K562 (cell line): Measurements from ENCODE around the gene DPP8. TPM values are rescaled to one million over a fixed set of nuclear protein-coding genes. Genes with fewer than 3 reads are reported as not detected.

ENCODE experiments used
- ATAC-seq: fragments of 200-7000 bp; cut with Tn5 transposase; 3 replicates; pipeline ENCODE4 v1.9.1; 2020; ENCODE audit warnings: moderate library complexity
- BruUV-seq: library from RNA; stranded (reverse); fragments of 400-500 nt; replicated peaks from 2 replicates; lab custom pipeline; 2021; lab: Mats Ljungman, UMichigan
- CTCF ChIA-PET: fragments of 300-600 bp; formaldehyde crosslinking; extraction: SDS; loops from one replicate; lab custom pipeline; 2021; ENCODE audit warnings: low intra/inter-chr PET ratio; lab: Yijun Ruan, JAX
- POLR2A ChIA-PET: fragments of 300-600, 350-650 bp; sonication (Branson Sonifier 250); formaldehyde crosslinking; extraction: SDS; loops from one replicate; lab custom pipeline; 2021; ENCODE audit warnings: antibody characterized with exemption, inconsistent platforms; lab: Yijun Ruan, JAX
- DNase-seq, 4 experiments: peaks; one replicate each; pipeline versions ENCODE4 v3.0.0 to v3.0.0-alpha.2; 2011 to 2018; ENCODE audit warnings: low spot score in 3 of 4, mixed read lengths in 3 of 4; ENCODE audit errors: extremely low read depth in 1 of 4
- FAIRE-seq: peaks from 2 replicates; lab custom pipeline; 2011; peaks lifted over from hg19 to GRCh38; lab: Jason Lieb, UNC
- H2AFZ ChIP-seq: 2 replicates; pipeline ENCODE4 v1.6.0; 2011; ENCODE audit warnings: low read depth, low read length, control low read depth, inconsistent platforms
- H3K27ac ChIP-seq: fragments of 200-600 bp; 3 replicates; pipeline ENCODE4 v1.8.0; 2011; ENCODE audit warnings: low read depth, mild to moderate bottlenecking, control low read depth, inconsistent platforms, low read length, moderate library complexity, mixed read lengths; ENCODE audit errors: extremely low read depth
- H3K27me3 ChIP-seq, 2 experiments: fragments of 300-600 bp in 1 of 2; 2 replicates in 1 of 2; 3 replicates in 1 of 2; pipeline versions ENCODE4 v1.6.0 to v1.8.0; 2011; ENCODE audit warnings: inconsistent platforms in 2 of 2, low read length in 2 of 2, mild to moderate bottlenecking in 1 of 2, mixed read lengths in 1 of 2, moderate library complexity in 1 of 2; ENCODE audit not compliant: control insufficient read depth in 2 of 2, insufficient read depth in 2 of 2
- H3K36me3 ChIP-seq: fragments of 300-600 bp; 3 replicates; pipeline ENCODE4 v1.8.0; 2011; ENCODE audit warnings: mild to moderate bottlenecking, low read length, inconsistent platforms; ENCODE audit not compliant: control insufficient read depth, insufficient read depth
- H3K4me1 ChIP-seq, 2 experiments: fragments of 200-600 bp in 1 of 2; replicated peaks in 1 of 2; 2 replicates in 1 of 2; 3 replicates in 1 of 2; pipeline versions ENCODE4 v1.5.1 to v1.8.0; 2011; ENCODE audit warnings: inconsistent platforms in 2 of 2, low read length in 2 of 2, mild to moderate bottlenecking in 1 of 2, mixed read lengths in 1 of 2, moderate library complexity in 1 of 2; ENCODE audit not compliant: control insufficient read depth in 2 of 2, insufficient read depth in 2 of 2
- H3K4me2 ChIP-seq: 2 replicates; pipeline ENCODE4 v1.6.1; 2011; ENCODE audit warnings: low read length, control low read depth, inconsistent platforms, mixed read lengths; ENCODE audit not compliant: insufficient read depth
- H3K4me3 ChIP-seq: fragments of 200-600 bp; sonication (generic), shearing (Covaris generic); 2 replicates; pipeline ENCODE4 v1.5.1; 2016; ENCODE audit warnings: control low read depth, inconsistent platforms
- H3K79me2 ChIP-seq: fragments of 200-600 bp; 3 replicates; pipeline ENCODE4 v1.8.0; 2011; ENCODE audit warnings: low read length, inconsistent platforms; ENCODE audit not compliant: control insufficient read depth, insufficient read depth
- H3K9ac ChIP-seq, 2 experiments: 2 replicates each; pipeline versions ENCODE4 v1.6.0 to v1.6.1; 2011; ENCODE audit warnings: low read depth in 2 of 2, low read length in 2 of 2, control low read depth in 1 of 2, inconsistent platforms in 1 of 2, mild to moderate bottlenecking in 1 of 2, mixed read lengths in 1 of 2; ENCODE audit not compliant: insufficient read depth in 1 of 2
- H3K9me1 ChIP-seq: one replicate; pipeline ENCODE4 v1.6.0; 2011; ENCODE audit warnings: inconsistent platforms, mild to moderate bottlenecking, low read length, moderate library complexity; ENCODE audit not compliant: control insufficient read depth, insufficient read depth
- H3K9me3 ChIP-seq: replicated peaks from 2 replicates; pipeline ENCODE4 v1.5.1; 2011; ENCODE audit warnings: low read depth, low read length, inconsistent platforms; ENCODE audit not compliant: control insufficient read depth, insufficient read depth
- H4K20me1 ChIP-seq: replicated peaks from 2 replicates; pipeline ENCODE4 v1.6.1; 2011; ENCODE audit warnings: low read length, inconsistent platforms, mixed read lengths; ENCODE audit not compliant: control insufficient read depth, insufficient read depth
- HEY1 ChIP-seq: fragments of 250-450 bp; sonication (Bioruptor Pico); IDR thresholded peaks from 2 replicates; pipeline ENCODE4 v1.5.0; 2020; ENCODE audit warnings: mild to moderate bottlenecking, moderate library complexity, borderline replicate concordance
- OTX1 ChIP-seq: fragments of 450-650 bp; formaldehyde crosslinking; IDR thresholded peaks from 2 replicates; pipeline ENCODE4 v1.4.0; 2022; ENCODE audit warnings: mild to moderate bottlenecking
- POLR2G ChIP-seq: fragments of 200-400 bp; formaldehyde crosslinking; IDR thresholded peaks from 2 replicates; pipeline ENCODE4 v1.6.1; 2017; ENCODE audit warnings: low read depth, mild to moderate bottlenecking, antibody characterized with exemption, low read length, moderate library complexity
- RAD51 ChIP-seq: fragments of 450-650 bp; IDR thresholded peaks from 2 replicates; pipeline ENCODE4 v1.7.1; 2016; ENCODE audit warnings: low read depth, mild to moderate bottlenecking, borderline replicate concordance
- ZC3H11A ChIP-seq: IDR thresholded peaks from 2 replicates; pipeline ENCODE4 v1.6.1; 2012; ENCODE audit warnings: low read depth, low read length, improper control_type of control experiment
- ZNF124 ChIP-seq: sonication (generic); formaldehyde crosslinking; IDR thresholded peaks from 2 replicates; pipeline ENCODE4 v1.8.1; 2022; ENCODE audit warnings: missing genetic modification reagents
- ZNF212 ChIP-seq: fragments of 450-650 bp; formaldehyde crosslinking; IDR thresholded peaks from 2 replicates; pipeline ENCODE4 v1.4.0; 2020; ENCODE audit warnings: mild to moderate bottlenecking
- ZNF263 ChIP-seq: sonication (generic); formaldehyde crosslinking; IDR thresholded peaks from 2 replicates; pipeline ENCODE4 v1.8.0; 2022; ENCODE audit warnings: mild to moderate bottlenecking, missing genetic modification reagents, borderline replicate concordance
- ZNF57 ChIP-seq: fragments of 450-650 bp; formaldehyde crosslinking; IDR thresholded peaks from 2 replicates; pipeline ENCODE4 v1.4.0; 2020; ENCODE audit warnings: mild to moderate bottlenecking, moderate library complexity
- ZNF79 ChIP-seq: fragments of 250-450 bp; sonication (Bioruptor Pico); IDR thresholded peaks from 2 replicates; pipeline ENCODE4 v1.4.0; 2020; ENCODE audit warnings: low read depth, mild to moderate bottlenecking, moderate library complexity
- WGBS: fragments of 100-300 bp; shearing (Covaris generic); methylation state at CpG from one replicate; pipeline ENCODE4 v1.1.6; 2016; ENCODE audit warnings: low coverage, mixed read lengths; ENCODE audit not compliant: insufficient coverage; ENCODE audit errors: missing lambda C conversion rate; 5-methylcytosine and 5-hydroxymethylcytosine counted together
- in situ Hi-C: fragments of 300-500 bp; cut with MboI; formaldehyde crosslinking; loops from 4 replicates; pipeline ENCODE4 v1.15.0; 2018; ENCODE audit warnings: inconsistent platforms, mixed read lengths
- intact Hi-C: fragments of 100-400 bp; cut with micrococcal nuclease; formaldehyde crosslinking; loops from 2 replicates; pipeline ENCODE4 v1.14.2; 2022
- polyA plus RNA-seq, 8 experiments: library from polyadenylated mRNA; depleted of rRNA in 4 of 8; stranded (reverse) in 5 of 8; unstranded in 3 of 8; fragments of >200 nt; fragmentation: Nextera tagmentation in 2 of 8; fragmentation: Illumina TruSeq in 1 of 8; extraction: Ambion mirVana in 2 of 8; extraction: Trizol in 1 of 8; gene quantifications; 2 replicates each; pipeline versions ENCODE4 v1.2.1 to v1.2.3, GENCODE V29; 2011 to 2014; ENCODE audit warnings: inconsistent platforms in 1 of 8, missing spikeins in 1 of 8
- total RNA-seq, 7 experiments: library from RNA; depleted of rRNA in 6 of 7; stranded (reverse); fragments of >200 nt in 6 of 7; fragmentation: Illumina TruSeq in 2 of 7; extraction: Trizol in 2 of 7; gene quantifications; 2 replicates each; pipeline versions ENCODE4 v1.2.1 to v1.2.3, GENCODE V29; 2011 to 2021; ENCODE audit warnings: low replicate concordance in 1 of 7
- TF ChIP-seq, protein P1 (sequence below): fragments of 450-650 bp; IDR thresholded peaks from 2 replicates; pipeline ENCODE4 v1.6.1; 2016
- TF ChIP-seq, protein P2 (sequence below): fragments of 450-650 bp; formaldehyde crosslinking; IDR thresholded peaks from 2 replicates; pipeline ENCODE4 v1.4.0; 2020; ENCODE audit warnings: mild to moderate bottlenecking, mixed read lengths
- TF ChIP-seq, protein P3 (sequence below): fragments of 250-450 bp; sonication (Bioruptor Pico); IDR thresholded peaks from 2 replicates; pipeline ENCODE4 v1.8.0; 2021; ENCODE audit warnings: moderate library complexity, mild to moderate bottlenecking, inconsistent platforms
- TF ChIP-seq, protein P4 (sequence below): sonication (generic); formaldehyde crosslinking; IDR thresholded peaks from 2 replicates; pipeline ENCODE4 v1.8.0; 2022; ENCODE audit warnings: mild to moderate bottlenecking, low read depth, missing genetic modification reagents

DPP8 gene
- total and polyA plus RNA-seq, 9 of the 15 experiments (the other 6 are each of a cell fraction or from before 2014, with no cell fraction given) = 5.5 to 36.7 (median 20.7) TPM

DNA sequence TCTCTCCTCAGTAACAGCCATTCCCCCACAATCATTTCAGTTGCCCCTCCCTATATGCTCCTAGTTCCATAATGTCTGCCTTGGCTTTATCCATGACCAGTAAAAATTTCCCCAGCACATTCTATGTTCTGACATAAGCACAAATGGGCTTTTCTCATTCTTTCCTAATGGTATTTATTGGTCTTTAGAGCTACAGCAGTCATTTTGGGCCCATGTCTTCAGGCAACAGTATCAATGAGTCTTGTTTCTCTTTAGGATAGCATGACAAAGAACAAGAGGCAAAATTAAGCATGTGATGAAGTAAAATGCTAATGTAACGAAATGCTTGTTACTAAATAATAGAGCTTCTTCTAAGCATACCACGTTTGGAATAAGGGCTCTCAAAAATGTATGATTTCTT lies 8.2 kb downstream of the DPP8 start:
- peaks cover 72% of the 10 kb centered on the region for H3K36me3 ChIP-seq
- in situ Hi-C loops = no loop called here
- no peak for FAIRE-seq
- no peak overlapping the region for H2AFZ ChIP-seq
- peaks cover 0 to 19% of the 10 kb centered on the region in 2 experiments; a peak in 3 of 5 replicates for H3K4me1 ChIP-seq
- no peak overlapping the region for H3K9ac ChIP-seq
- ChIA-PET CTCF (interaction anchor here (0.7 kb wide), 1 partner anchor 542 kb away, joined by 3 read pairs; no protein-coding TSS in a partner anchor), POLR2A (interaction anchor here (0.6 to 1.1 kb wide), 3 partner anchors 16 to 33 kb away, joined by 3 read pairs; no protein-coding TSS in a partner anchor)
- 63% methylated on average over 2 of the region's 2 CpGs for whole genome bisulfite sequencing
- intact Hi-C loops = no loop called here
- no peaks in the 10 kb centered on the region for H4K20me1 ChIP-seq
- no peak overlapping the region for H3K27ac ChIP-seq
- ATAC-seq = no peak
- peaks cover 29% of the 10 kb centered on the region; the same call in 2 of the 3 replicates for H3K79me2 ChIP-seq
- no peaks in the 10 kb centered on the region for H3K27me3 ChIP-seq
- H3K4me3 ChIP-seq = no peak overlapping the region
- no TSS peak for BruUV-seq
- DNase-seq = no peak
- H3K9me3 ChIP-seq = no peaks in the 10 kb centered on the region
- TF ChIP-seq ZNF212 (no peak), POLR2G (no peak), ZNF79 (CRISPR knock-in tag) (no peak), OTX1 (CRISPR knock-in tag) (no peak), ZNF124 (CRISPR knock-in tag) (no peak), RAD51 (no peak), ZNF263 (no peak), HEY1 (CRISPR knock-in tag) (no peak), ZNF57 (CRISPR knock-in tag) (no peak), ZC3H11A (no peak)
- TF ChIP-seq, protein P1, sequence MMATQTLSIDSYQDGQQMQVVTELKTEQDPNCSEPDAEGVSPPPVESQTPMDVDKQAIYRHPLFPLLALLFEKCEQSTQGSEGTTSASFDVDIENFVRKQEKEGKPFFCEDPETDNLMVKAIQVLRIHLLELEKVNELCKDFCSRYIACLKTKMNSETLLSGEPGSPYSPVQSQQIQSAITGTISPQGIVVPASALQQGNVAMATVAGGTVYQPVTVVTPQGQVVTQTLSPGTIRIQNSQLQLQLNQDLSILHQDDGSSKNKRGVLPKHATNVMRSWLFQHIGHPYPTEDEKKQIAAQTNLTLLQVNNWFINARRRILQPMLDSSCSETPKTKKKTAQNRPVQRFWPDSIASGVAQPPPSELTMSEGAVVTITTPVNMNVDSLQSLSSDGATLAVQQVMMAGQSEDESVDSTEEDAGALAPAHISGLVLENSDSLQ = no peak
- TF ChIP-seq, protein P2, sequence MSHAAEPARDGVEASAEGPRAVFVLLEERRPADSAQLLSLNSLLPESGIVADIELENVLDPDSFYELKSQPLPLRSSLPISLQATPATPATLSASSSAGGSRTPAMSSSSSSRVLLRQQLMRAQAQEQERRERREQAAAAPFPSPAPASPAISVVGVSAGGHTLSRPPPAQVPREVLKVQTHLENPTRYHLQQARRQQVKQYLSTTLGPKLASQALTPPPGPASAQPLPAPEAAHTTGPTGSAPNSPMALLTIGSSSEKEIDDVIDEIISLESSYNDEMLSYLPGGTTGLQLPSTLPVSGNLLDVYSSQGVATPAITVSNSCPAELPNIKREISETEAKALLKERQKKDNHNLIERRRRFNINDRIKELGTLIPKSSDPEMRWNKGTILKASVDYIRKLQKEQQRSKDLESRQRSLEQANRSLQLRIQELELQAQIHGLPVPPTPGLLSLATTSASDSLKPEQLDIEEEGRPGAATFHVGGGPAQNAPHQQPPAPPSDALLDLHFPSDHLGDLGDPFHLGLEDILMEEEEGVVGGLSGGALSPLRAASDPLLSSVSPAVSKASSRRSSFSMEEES (CRISPR knock-in tag) = no peak
- TF ChIP-seq, protein P3, sequence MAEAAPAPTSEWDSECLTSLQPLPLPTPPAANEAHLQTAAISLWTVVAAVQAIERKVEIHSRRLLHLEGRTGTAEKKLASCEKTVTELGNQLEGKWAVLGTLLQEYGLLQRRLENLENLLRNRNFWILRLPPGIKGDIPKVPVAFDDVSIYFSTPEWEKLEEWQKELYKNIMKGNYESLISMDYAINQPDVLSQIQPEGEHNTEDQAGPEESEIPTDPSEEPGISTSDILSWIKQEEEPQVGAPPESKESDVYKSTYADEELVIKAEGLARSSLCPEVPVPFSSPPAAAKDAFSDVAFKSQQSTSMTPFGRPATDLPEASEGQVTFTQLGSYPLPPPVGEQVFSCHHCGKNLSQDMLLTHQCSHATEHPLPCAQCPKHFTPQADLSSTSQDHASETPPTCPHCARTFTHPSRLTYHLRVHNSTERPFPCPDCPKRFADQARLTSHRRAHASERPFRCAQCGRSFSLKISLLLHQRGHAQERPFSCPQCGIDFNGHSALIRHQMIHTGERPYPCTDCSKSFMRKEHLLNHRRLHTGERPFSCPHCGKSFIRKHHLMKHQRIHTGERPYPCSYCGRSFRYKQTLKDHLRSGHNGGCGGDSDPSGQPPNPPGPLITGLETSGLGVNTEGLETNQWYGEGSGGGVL = no peak
- TF ChIP-seq, protein P4, sequence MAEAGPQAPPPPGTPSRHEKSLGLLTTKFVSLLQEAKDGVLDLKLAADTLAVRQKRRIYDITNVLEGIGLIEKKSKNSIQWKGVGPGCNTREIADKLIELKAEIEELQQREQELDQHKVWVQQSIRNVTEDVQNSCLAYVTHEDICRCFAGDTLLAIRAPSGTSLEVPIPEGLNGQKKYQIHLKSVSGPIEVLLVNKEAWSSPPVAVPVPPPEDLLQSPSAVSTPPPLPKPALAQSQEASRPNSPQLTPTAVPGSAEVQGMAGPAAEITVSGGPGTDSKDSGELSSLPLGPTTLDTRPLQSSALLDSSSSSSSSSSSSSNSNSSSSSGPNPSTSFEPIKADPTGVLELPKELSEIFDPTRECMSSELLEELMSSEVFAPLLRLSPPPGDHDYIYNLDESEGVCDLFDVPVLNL (CRISPR knock-in tag) = no peak
- no peak overlapping the region for H3K4me2 ChIP-seq
- no peaks in the 10 kb centered on the region for H3K9me1 ChIP-seq
